Hindlimb muscle (tissue), 1 donor: Measurements from ENCODE around the gene GPX5. TPM values are rescaled to one million over a fixed set of nuclear protein-coding genes. Genes with fewer than 3 reads are reported as not detected.
"Not testable (repeated sequence)": the region's sequence is repeated elsewhere in the genome, so short reads cannot be mapped to it uniquely, and the experiment has no call there.

Experiments used
- DNase-seq: peaks from one replicate; pipeline ENCODE4 v3.0.0-alpha.2; 2013
- polyA plus RNA-seq: library from polyadenylated mRNA; unstranded; fragments of 120-200 nt; gene quantifications from one replicate; pipeline ENCODE4 v1.2.1, GENCODE V29; 2013; ENCODE audit not compliant: insufficient read length

The GPX5 gene
- polyA plus RNA-seq, 1 donor: not detected

- DNase-seq: no peak
These were observed 10.0 kb upstream of the GPX5 start, which contains the start of gene GPX6 for GRCh38 chr6:28515676-28516075. Gene GPX6 (minus strand): TSS chr6:28515793. CDS start chr6:28515743, 50 bp downstream.

DNA sequence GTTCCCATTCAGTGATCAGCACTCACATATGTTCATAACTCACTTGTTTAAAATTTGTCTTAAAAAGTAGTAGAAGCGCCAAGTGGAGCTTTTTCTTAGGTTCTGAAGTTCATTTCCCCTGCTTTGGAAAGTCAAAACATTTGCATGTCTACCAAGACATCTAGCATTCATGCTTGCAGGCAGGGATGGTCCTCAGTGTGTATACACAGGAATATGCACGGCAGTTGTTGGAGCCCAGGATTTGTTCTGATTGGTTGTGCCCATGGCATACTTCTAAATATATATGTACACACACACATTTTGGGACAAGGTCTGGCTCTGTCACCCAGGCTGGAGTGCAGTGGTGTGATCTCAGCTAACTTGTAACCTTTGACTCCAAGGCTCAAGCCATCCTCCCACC is 7.7 kb upstream of the GPX5 start:
- no peak for DNase-seq

DNA sequence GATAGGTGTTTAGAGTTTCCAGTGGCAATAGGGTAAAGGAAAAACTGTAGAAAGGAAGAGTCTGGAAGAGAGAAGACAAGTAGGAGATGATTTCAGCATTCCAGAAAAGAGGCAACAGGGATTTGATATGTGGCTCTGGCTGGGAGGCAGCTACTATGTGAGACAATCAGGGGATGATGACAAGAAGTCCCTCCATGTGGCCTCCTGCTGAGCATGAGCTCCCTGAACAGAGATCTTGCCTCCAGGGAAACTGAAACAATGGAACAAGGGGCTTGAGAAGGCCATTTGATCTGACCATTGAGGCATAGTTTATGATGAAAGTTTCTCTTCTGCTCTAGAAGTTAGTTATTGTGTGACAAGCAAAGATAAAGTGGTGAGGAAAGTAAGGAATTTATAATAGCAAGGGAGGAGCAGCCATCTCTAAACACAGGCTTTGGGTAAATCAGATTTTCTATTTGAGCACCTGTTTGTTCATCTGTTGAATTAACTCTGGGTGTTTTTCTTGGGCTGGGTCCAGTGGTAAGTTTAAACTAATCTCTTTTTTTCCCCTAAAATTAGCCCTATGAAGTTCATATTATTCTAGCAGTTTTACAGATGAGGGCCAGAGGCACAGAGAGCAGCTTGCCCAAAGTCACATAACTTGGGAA is 3.0 kb upstream of the GPX5 start:
- no peak for DNase-seq

GRCh38 chr6:28523241-28523622 is 2.4 kb upstream of the GPX5 start:
- no peak for DNase-seq

DNA sequence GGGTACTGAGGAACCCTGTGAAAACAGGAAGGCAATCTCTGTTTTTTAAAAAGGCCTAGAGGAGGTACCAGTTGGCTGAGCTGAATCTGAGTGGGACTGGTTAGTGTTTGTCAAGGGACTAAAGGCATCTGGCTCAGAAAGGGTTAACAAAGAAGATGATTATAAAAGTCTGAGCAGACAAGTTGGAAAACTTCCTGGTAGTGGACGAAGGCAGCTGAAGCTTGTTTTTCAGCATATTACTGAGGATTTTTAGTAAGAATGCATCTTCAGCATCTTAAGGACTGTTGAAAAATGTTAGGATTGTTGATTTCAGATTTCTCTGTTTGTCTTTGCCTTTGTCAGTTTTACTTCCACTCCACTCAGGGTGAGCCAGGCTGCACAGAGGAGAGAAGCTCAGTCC is 5.1 kb downstream of the GPX5 start:
- no peak for DNase-seq

DNA sequence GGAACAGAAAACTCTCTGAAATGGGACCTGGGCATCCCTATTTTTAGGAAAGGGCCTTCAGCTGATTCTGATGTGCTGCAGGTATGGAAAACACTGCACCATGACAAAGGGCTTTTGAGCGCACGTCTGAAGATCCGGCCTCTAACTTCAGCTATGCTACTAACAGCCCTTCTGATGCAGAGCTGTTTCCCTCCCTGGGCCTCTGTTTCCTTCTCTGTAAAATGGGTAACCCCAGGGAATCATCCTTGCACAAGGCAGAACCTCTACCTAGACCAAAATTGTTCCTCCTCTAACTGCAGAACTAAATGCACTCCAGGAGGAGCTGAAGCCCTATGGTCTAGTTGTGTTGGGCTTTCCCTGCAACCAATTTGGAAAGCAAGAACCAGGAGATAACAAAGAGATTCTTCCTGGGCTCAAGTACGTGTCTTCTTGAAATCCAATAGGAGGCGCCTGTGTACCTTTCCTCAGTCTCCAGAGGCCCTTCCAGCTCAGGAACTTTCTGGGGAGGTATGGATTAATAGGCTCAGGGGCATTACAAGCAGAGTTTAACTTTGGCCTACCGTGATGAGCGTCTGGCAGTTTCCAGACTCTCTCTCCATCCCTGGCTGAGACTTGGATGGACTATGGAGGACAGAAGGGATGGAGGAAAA is 5.9 kb downstream of the GPX5 start:
- no peak for DNase-seq

DNA sequence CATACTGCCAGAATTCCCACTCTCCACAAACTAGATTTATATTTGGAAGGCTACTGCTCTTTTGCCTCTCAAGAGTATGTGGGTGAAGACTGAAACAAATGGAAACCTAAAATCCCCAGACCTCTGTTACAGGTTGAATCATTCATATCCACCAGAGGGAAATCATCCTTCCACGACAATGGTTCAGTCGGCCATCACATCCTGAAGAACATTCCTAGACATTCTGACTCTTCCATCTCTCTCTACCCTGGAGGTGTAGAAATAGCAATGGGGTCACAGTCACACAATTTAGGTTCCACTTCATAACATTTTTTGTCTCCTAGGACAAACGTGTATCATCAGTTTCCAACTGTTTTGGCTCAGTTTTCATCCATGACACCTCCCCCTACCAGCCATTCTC is 8.6 kb downstream of the GPX5 start:
- DNase-seq: no peak

DNA sequence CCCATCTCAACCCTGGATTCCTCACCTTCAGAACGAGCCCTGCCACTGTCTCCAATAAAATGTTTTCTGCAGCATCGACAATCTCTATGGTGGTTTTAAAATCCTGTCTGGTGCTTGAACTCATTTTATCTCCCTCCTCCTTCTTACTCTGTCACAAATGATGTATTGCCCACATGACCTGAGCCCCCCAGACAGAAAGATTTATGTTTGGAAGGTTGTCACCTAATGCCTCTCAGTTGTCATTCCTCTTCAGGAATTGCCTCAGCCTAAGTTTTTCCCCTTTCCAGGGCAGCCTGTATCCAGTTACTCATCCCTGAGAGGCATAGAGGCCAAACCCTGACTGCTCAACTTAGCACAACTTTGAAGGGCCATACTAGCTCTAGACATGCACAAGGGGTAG is 9.2 kb downstream of the GPX5 start:
- DNase-seq: no peak

- DNase-seq: peak; percentile 8
These were observed 11.4 kb downstream of the GPX5 start for GRCh38 chr6:28537065-28537464.

- no peak for DNase-seq
These were observed 11.9 kb downstream of the GPX5 start for GRCh38 chr6:28537509-28538140.

- no peak for DNase-seq
These were observed 16.3 kb downstream of the GPX5 start for GRCh38 chr6:28541996-28542395.

GRCh38 chr6:28542440-28543296 is 17.0 kb downstream of the GPX5 start:
- peak; percentile 48 for DNase-seq

DNA sequence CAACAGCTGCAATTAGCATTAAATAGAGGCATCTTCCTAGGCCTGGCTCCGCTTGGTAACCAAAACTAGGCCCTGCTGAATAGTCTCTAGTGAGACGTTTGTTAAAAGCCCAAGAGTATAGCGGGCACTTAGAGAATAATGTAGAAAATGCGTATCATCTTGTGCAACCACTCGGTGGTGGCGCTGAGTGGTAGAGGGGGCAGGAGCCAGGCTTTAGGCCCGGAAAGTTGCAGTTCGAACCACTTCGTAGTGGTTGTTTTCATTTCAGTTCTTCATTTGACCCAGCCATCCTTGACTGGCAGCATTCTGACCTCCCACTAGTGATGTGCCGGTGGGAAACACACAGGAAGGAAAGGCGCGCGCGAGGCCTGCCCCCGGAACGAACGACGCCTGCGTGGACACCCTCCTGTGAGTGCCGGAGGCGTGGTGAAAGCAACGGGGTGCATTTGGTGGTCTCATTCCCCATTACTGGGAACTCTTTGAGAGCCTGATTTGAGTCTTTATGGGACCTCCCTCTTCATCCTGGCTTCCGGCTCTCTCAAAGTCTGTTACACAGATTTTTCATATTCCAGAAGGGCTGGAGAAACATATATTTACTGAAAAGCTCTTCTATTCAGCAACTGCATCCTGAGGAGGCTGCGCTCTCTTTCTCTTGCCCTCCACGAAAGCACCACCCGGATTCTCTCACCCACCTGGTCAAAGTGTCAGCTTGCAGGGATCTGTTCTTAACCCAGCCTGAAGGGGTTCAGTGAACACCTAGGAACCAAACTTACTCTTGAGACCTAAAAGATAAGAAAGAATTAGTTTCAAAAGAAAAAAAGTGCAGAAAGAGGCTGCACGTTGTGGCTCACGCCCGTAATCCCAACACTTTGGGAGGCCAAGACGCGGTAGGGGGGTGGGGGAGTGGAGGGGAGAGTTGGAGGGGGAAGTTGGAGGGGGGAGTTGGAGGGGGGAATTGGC is 18.2 kb downstream of the GPX5 start:
- peak; percentile 34 for DNase-seq

GRCh38 chr6:28545955-28546354 is 20.3 kb downstream of the GPX5 start:
- DNase-seq: no peak

DNA sequence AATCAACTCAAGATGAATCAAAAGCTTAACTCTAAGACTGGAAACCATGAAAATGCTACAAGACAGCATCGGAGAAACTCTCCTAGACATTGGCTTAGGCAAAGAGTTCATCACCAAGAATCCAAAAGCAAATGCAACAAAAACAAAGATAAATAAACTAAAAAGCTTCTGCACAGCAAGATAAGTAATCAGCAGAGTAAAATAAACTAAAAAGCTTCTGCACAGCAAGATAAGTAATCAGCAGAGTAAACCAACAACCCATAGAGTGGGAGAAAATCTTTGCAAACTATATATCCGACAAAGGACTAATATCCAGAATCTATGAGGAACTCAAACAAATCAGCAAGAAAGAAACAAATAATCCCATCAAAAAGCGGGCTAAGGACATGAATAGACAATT is 21.3 kb downstream of the GPX5 start:
- DNase-seq: not testable (repeated sequence)

GRCh38 chr6:28551891-28552666 is 26.4 kb downstream of the GPX5 start:
- no peak for DNase-seq

DNA sequence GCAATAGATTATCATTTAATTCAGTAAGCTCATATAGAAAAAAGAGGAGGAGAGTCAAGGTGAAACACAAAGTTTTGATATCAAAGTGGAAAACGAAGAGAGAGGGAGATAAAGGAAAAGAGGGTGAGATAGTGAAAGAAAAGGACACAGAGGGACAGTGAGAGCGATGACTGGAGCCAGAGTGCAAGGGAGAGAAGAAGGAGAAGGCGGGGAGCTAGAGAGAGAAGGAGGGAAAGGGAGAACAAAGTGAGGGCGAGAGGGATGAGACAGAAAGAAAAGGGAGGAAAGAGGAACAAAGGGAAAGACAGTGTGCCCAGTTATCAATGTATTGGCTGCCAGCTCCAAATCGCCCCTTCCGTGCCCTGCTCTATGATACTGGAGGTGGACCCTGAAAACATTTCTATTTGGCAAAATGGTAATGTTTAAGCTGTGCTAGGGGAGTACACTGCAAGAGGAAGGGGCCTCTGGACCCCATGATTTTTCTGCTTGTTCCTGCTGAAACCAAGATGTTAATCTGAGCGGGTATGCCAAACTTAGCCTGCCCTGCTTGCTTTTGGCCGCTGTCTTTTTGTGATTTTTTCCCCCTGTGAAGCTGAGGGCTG is 27.8 kb downstream of the GPX5 start:
- no peak for DNase-seq

- DNase-seq: no peak
These were observed 28.6 kb downstream of the GPX5 start for GRCh38 chr6:28553986-28554881.

DNA sequence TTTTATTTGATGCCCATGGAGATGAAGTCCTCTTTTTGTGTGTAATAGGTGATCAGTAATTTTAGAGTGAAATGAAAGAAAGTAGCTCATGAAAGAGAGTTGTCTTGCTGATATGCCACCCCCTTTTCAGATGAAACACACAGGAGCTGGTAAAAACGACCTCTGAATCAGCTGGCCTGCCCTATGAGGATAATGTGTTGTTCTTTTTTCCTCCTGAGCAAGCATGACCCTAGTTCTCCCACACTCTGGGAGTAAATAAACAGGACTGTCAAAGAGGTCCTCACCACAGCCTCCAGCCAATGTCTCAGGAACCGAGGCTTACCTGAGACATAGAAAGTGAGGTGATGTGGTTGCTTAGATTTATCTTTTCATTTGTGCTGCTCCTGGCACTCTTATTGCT is 29.5 kb downstream of the GPX5 start:
- no peak for DNase-seq

GRCh38 chr6:28558629-28559028 is 32.9 kb downstream of the GPX5 start:
- DNase-seq: no peak
